K562 (cell line): ENCODE measurements around the gene CPTP. TPM values are rescaled to one million over a fixed set of nuclear protein-coding genes. Genes with fewer than 3 reads are reported as not detected.

ENCODE experiments used
- CXXC5 ChIP-seq: fragments of 250-450 bp; sonication (Bioruptor Pico); IDR thresholded peaks from 2 replicates; pipeline ENCODE4 v1.8.0; 2022; ENCODE audit warnings: inconsistent platforms, mild to moderate bottlenecking, moderate library complexity
- MCM2 ChIP-seq: fragments of 450-650 bp; IDR thresholded peaks from 2 replicates; pipeline ENCODE4 v1.6.1; 2017; ENCODE audit warnings: low read depth, mild to moderate bottlenecking
- PHF21A ChIP-seq: fragments of 450-650 bp; IDR thresholded peaks from 2 replicates; pipeline ENCODE4 v1.6.1; 2017; ENCODE audit warnings: low read depth, borderline replicate concordance
- PKNOX1 ChIP-seq: fragments of 450-650 bp; IDR thresholded peaks from 2 replicates; pipeline ENCODE4 v1.6.1; 2016
- RBFOX2 ChIP-seq: fragments of 200-400 bp; formaldehyde crosslinking; IDR thresholded peaks from 2 replicates; pipeline ENCODE4 v1.6.1; 2017; ENCODE audit warnings: low read depth, mild to moderate bottlenecking, low read length, moderate library complexity
- RCOR1 ChIP-seq, 2 experiments: IDR thresholded peaks; 2 replicates each; pipeline ENCODE4 v1.6.1; 2012; ENCODE audit warnings: low read depth in 2 of 2, low read length in 2 of 2, borderline replicate concordance in 1 of 2, improper control_type of control experiment in 1 of 2
- SP1 ChIP-seq: sonication (generic); formaldehyde crosslinking; IDR thresholded peaks from 2 replicates; pipeline ENCODE4 v1.8.1; 2022; ENCODE audit warnings: mild to moderate bottlenecking, missing genetic modification reagents
- ZBTB9 ChIP-seq: fragments of 450-650 bp; formaldehyde crosslinking; IDR thresholded peaks from 2 replicates; pipeline ENCODE4 v1.4.0; 2020; ENCODE audit warnings: mild to moderate bottlenecking, moderate library complexity
- ZFP91 ChIP-seq: sonication (generic); formaldehyde crosslinking; IDR thresholded peaks from 2 replicates; pipeline ENCODE4 v1.8.0; 2022; ENCODE audit warnings: mild to moderate bottlenecking, missing genetic modification reagents
- ZNF282 ChIP-seq: sonication (generic); formaldehyde crosslinking; IDR thresholded peaks from 2 replicates; pipeline ENCODE4 v1.8.1; 2023; ENCODE audit warnings: missing genetic modification reagents
- ZNF318 ChIP-seq, 2 experiments: fragments of 450-650 bp; IDR thresholded peaks; 2 replicates each; pipeline ENCODE4 v1.6.1; 2016; ENCODE audit warnings: mild to moderate bottlenecking in 2 of 2, borderline replicate concordance in 1 of 2, low read depth in 1 of 2, moderate library complexity in 1 of 2
- ZNF785 ChIP-seq: fragments of 250-450 bp; sonication (Bioruptor Pico); IDR thresholded peaks from 2 replicates; pipeline ENCODE4 v1.4.0; 2020; ENCODE audit warnings: mild to moderate bottlenecking
- polyA plus RNA-seq, 8 experiments: library from polyadenylated mRNA; depleted of rRNA in 4 of 8; stranded (reverse) in 5 of 8; unstranded in 3 of 8; fragments of >200 nt; fragmentation: Nextera tagmentation in 2 of 8; fragmentation: Illumina TruSeq in 1 of 8; extraction: Ambion mirVana in 2 of 8; extraction: Trizol in 1 of 8; gene quantifications; 2 replicates each; pipeline versions ENCODE4 v1.2.1 to v1.2.3, GENCODE V29; 2011 to 2014; ENCODE audit warnings: inconsistent platforms in 1 of 8, missing spikeins in 1 of 8
- total RNA-seq, 7 experiments: library from RNA; depleted of rRNA in 6 of 7; stranded (reverse); fragments of >200 nt in 6 of 7; fragmentation: Illumina TruSeq in 2 of 7; extraction: Trizol in 2 of 7; gene quantifications; 2 replicates each; pipeline versions ENCODE4 v1.2.1 to v1.2.3, GENCODE V29; 2011 to 2021; ENCODE audit warnings: low replicate concordance in 1 of 7

The CPTP gene
- total and polyA plus RNA-seq, 9 of the 15 experiments (the other 6 are each of a cell fraction or from before 2014, with no cell fraction given): 0.11 to 25.8 (median 3.5) TPM

- TF ChIP-seq ZNF318 (IDR thresholded peaks at IDR 0.05; ENCODE audit: borderline replicate concordance in 1 of 2, low read depth in 1 of 2) (no peak), RBFOX2 (0 out of 2 replicates have a peak, but pooled peaks have one; percentile 14), SP1 (peak; percentile 69), MCM2 (no peak), ZFP91 (CRISPR knock-in tag) (no peak), CXXC5 (CRISPR knock-in tag) (no peak), PHF21A (0 out of 2 replicates have a peak, but pooled peaks have one; percentile 11), PKNOX1 (no peak), RCOR1 (IDR thresholded peaks at IDR 0.05; ENCODE audit: borderline replicate concordance in 1 of 2, low read depth in 2 of 2, low read length in 2 of 2) (0 out of 4 replicates have a peak, but pooled peaks of 1 of the 2 experiments have one; percentile 17), ZNF282 (CRISPR knock-in tag) (peak; percentile 72; the same call in 1 of the 2 replicates), ZBTB9 (no peak), ZNF785 (CRISPR knock-in tag) (no peak)
Measured at GRCh38 chr1:1291548-1292441, 32.8 kb upstream of the CPTP start (continued).
